ENCODE measurements around the gene BRD9. TPM values are rescaled to one million over a fixed set of nuclear protein-coding genes. Genes with fewer than 3 reads are reported as not detected.

Gene BRD9
- total RNA-seq, 4 donors from 2014 or later = 29.6 to 91.3 (median 37.9) TPM

GRCh38 chr5:860506-861150 lies 32.0 kb downstream of the BRD9 start:
- peaks cover 0 to 14% (median 0%) of the 10 kb centered on the region in 4 donors for H3K36me3 ChIP-seq
- 84 to 88% methylated on average over 6 to 15 of the region's 15 CpGs for WGBS, 2 donors (ENCODE audit: low coverage in 1 of 2)
- H3K4me1 ChIP-seq = no peaks in the 10 kb centered on the region
- no peak overlapping the region for H3K4me3 ChIP-seq
- DNase-seq = no peak
- intact Hi-C loops (cut with DNase I; ENCODE audit: low total_unique reads) = no loop called here
- no peaks in the 10 kb centered on the region for H3K9me3 ChIP-seq
- H3K27ac ChIP-seq = no peak overlapping the region
- no peak for TF ChIP-seq EP300 (IDR thresholded peaks at IDR 0.05; ENCODE audit: low read depth)
- TF ChIP-seq POLR2AphosphoS5 (IDR thresholded peaks at IDR 0.05) = no peak
- no peak for TF ChIP-seq CTCF (IDR thresholded peaks at IDR 0.05)
- TF ChIP-seq POLR2A (IDR thresholded peaks at IDR 0.05) = no peak
- in situ Hi-C loops (cut with MboI; ENCODE audit: low pct_ligation_motif_present in 1 of 4, low pct_unique_long_range_greater_than_20kb in 1 of 4, low sequenced_read_pairs in 3 of 4) = no loop called here
- no peaks in the 10 kb centered on the region for H3K27me3 ChIP-seq

DNA sequence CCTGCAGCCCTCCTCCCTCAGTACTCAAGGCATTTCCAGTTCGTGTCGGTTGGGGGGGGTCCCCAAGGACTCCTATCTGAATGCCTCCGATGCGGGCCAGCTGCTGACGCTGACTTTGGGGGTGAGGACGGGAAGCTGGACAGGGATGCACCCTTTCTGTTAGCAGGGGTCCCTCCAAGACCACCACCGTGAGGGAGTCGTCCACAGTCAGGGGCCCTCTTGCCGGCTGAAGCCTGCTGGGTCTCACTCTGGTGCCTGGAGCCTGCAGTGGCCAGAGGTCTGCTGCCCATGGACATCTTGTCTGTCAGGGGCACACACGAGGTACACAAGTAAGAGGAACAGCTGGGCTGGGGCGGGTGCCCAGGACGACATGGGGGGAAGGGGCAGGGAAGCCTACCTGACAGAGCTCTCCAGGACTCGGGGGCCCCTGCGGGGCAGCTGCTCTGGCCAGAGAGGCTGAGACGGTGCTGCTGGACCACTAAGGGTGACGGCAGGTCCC lies 32.8 kb downstream of the BRD9 start:
- TF ChIP-seq POLR2A (IDR thresholded peaks at IDR 0.05) (no peak), POLR2AphosphoS5 (IDR thresholded peaks at IDR 0.05) (no peak), CTCF (IDR thresholded peaks at IDR 0.05) (no peak), EP300 (IDR thresholded peaks at IDR 0.05; ENCODE audit: low read depth) (no peak)
- 80 to 88% methylated on average over 13 to 16 of the region's 16 CpGs for WGBS, 2 donors (ENCODE audit: low coverage in 1 of 2)
- no peak for DNase-seq
- Histone ChIP-seq H3K27ac (no peak overlapping the region), H3K4me1 (no peaks in the 10 kb centered on the region), H3K36me3 (peaks cover 0 to 14% (median 0%) of the 10 kb centered on the region in 4 donors), H3K9me3 (no peaks in the 10 kb centered on the region), H3K4me3 (no peak overlapping the region), H3K27me3 (no peaks in the 10 kb centered on the region)
- intact Hi-C loops (cut with DNase I; ENCODE audit: low total_unique reads) = no loop called here
- in situ Hi-C loops (cut with MboI; ENCODE audit: low pct_ligation_motif_present in 1 of 4, low pct_unique_long_range_greater_than_20kb in 1 of 4, low sequenced_read_pairs in 3 of 4) = no loop called here

DNA sequence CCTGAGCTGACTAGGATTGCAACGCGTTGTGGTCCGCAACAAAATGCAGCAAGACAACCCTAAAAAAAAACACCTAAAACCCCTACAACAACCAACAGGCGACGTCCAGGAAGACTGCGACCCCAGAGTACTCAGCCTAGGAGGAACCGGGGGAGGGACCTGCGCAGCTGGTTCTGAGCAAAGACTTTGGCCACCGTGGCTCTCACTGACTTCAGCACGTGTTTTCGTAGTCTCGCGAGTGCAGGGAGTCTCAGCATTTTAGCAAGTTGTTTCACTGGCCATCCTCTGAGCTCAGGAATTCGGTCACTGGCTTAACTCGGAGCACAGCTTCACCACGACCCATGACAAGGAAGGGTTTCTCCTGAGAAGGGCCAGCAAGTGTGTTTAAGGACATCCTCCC lies 33.2 kb downstream of the BRD9 start:
- intact Hi-C loops (cut with DNase I; ENCODE audit: low total_unique reads) = no loop called here
- Histone ChIP-seq H3K4me3 (no peak overlapping the region), H3K4me1 (no peaks in the 10 kb centered on the region), H3K36me3 (peaks cover 0 to 13% (median 0%) of the 10 kb centered on the region in 4 donors), H3K27ac (no peak overlapping the region), H3K9me3 (no peaks in the 10 kb centered on the region), H3K27me3 (no peaks in the 10 kb centered on the region)
- 90 to 100% methylated on average over 4 to 16 of the region's 16 CpGs for WGBS, 2 donors (ENCODE audit: low coverage in 1 of 2)
- DNase-seq = no peak
- in situ Hi-C loops (cut with MboI; ENCODE audit: low pct_ligation_motif_present in 1 of 4, low pct_unique_long_range_greater_than_20kb in 1 of 4, low sequenced_read_pairs in 3 of 4) = no loop called here
- TF ChIP-seq POLR2A (IDR thresholded peaks at IDR 0.05) (no peak), CTCF (IDR thresholded peaks at IDR 0.05) (no peak), EP300 (IDR thresholded peaks at IDR 0.05; ENCODE audit: low read depth) (no peak), POLR2AphosphoS5 (IDR thresholded peaks at IDR 0.05) (no peak)

- TF ChIP-seq POLR2A (IDR thresholded peaks at IDR 0.05) (no peak), POLR2AphosphoS5 (IDR thresholded peaks at IDR 0.05) (no peak), EP300 (IDR thresholded peaks at IDR 0.05; ENCODE audit: low read depth) (no peak), CTCF (IDR thresholded peaks at IDR 0.05) (no peak)
- no peak overlapping the region for H3K27ac ChIP-seq
- no peaks in the 10 kb centered on the region for H3K4me1 ChIP-seq
- no peaks in the 10 kb centered on the region for H3K9me3 ChIP-seq
- no peak for DNase-seq
- H3K36me3 ChIP-seq = peaks cover 0 to 6% (median 0%) of the 10 kb centered on the region in 4 donors
- no peaks in the 10 kb centered on the region for H3K27me3 ChIP-seq
- no peak overlapping the region for H3K4me3 ChIP-seq
- in situ Hi-C loops (cut with MboI; ENCODE audit: low pct_ligation_motif_present in 1 of 4, low pct_unique_long_range_greater_than_20kb in 1 of 4, low sequenced_read_pairs in 3 of 4) (no loop called here), intact Hi-C loops (cut with DNase I; ENCODE audit: low total_unique reads) (no loop called here)
- 83 to 87% methylated on average over 3 to 11 of the region's 11 CpGs for WGBS, 2 donors (ENCODE audit: low coverage in 1 of 2)
Observed at GRCh38 chr5:858726-859125, 33.9 kb downstream of the BRD9 start.

All from transverse colon (tissue), 4 donors.